ENCODE measurements around the gene STING1. TPM values are rescaled to one million over a fixed set of nuclear protein-coding genes. Genes with fewer than 3 reads are reported as not detected.

The STING1 gene
- total RNA-seq, 2 donors from 2014 or later, result 0.20 TPM; not detected in 1

DNA sequence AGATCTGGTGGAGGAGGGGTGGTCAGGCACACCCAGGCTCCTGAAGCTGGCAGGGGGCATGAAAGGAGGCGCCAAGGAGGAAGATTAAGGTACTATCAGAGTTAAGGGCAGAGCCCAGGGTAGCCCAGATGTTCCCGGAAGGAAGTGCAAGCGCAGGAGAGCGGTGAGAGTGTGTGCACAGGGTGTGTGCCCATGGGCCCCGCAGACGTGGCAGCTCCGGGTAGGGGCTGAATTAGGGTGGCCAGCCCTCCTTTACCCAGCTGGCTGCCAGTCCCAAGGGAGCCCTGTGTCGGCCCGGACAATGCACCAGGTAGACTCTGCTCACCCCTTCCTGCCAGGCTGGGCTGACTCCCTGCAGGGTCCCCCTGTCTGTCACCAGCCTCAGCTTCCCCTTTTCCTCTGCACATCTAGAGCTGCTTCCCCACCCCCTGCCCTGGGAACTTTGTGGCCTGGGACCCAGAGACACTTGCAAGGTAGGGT lies 11.7 kb downstream of the STING1 start, which contains the start of gene SMIM33:
Gene SMIM33, plus strand, starts transcription at position 184 of the 480 bp plus-strand sequence. Its CDS starts 118 bp downstream, at position 302.
- Mint-ChIP-seq H3K27ac (peak within 1 kb of the TSS; percentile 39), H3K36me3 (ENCODE audit: low read depth) (no peaks in the 10 kb centered on the region), H3K4me3 (no peak within 1 kb of the TSS), H3K4me1 (peaks cover 23% of the 10 kb centered on the region), H3K27me3 (ENCODE audit: insufficient read depth) (no peaks in the 10 kb centered on the region), H3K9me3 (no peaks in the 10 kb centered on the region)
- Histone ChIP-seq H3K9me3 (ENCODE audit: control insufficient read depth, low read length) (no peaks in the 10 kb centered on the region), H3K27ac (ENCODE audit: low read depth, low read length) (no peak within 1 kb of the TSS), H3K4me1 (ENCODE audit: control insufficient read depth, insufficient read depth, low read length) (peaks cover 7% of the 10 kb centered on the region), H3K4me3 (ENCODE audit: low read length) (no peak within 1 kb of the TSS), H3K36me3 (ENCODE audit: control insufficient read depth, insufficient read depth, low read length) (no peaks in the 10 kb centered on the region), H3K27me3 (ENCODE audit: control insufficient read depth, insufficient read depth, low read length, poor library complexity, severe bottlenecking) (no peaks in the 10 kb centered on the region), H3K9ac (ENCODE audit: extremely low read depth, low read length, poor library complexity, severe bottlenecking) (no peak within 1 kb of the TSS)
- 89 to 90% methylated on average over 7 to 9 of the region's 9 CpGs for WGBS, 2 experiments (ENCODE audit: insufficient coverage in 1 of 2, insufficient read length in 1 of 2)
- TF ChIP-seq, protein P1, sequence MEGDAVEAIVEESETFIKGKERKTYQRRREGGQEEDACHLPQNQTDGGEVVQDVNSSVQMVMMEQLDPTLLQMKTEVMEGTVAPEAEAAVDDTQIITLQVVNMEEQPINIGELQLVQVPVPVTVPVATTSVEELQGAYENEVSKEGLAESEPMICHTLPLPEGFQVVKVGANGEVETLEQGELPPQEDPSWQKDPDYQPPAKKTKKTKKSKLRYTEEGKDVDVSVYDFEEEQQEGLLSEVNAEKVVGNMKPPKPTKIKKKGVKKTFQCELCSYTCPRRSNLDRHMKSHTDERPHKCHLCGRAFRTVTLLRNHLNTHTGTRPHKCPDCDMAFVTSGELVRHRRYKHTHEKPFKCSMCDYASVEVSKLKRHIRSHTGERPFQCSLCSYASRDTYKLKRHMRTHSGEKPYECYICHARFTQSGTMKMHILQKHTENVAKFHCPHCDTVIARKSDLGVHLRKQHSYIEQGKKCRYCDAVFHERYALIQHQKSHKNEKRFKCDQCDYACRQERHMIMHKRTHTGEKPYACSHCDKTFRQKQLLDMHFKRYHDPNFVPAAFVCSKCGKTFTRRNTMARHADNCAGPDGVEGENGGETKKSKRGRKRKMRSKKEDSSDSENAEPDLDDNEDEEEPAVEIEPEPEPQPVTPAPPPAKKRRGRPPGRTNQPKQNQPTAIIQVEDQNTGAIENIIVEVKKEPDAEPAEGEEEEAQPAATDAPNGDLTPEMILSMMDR (conservative IDR thresholded peaks at IDR 0.05), result no peak
- DNase-seq, result peak; percentile 50

DNA sequence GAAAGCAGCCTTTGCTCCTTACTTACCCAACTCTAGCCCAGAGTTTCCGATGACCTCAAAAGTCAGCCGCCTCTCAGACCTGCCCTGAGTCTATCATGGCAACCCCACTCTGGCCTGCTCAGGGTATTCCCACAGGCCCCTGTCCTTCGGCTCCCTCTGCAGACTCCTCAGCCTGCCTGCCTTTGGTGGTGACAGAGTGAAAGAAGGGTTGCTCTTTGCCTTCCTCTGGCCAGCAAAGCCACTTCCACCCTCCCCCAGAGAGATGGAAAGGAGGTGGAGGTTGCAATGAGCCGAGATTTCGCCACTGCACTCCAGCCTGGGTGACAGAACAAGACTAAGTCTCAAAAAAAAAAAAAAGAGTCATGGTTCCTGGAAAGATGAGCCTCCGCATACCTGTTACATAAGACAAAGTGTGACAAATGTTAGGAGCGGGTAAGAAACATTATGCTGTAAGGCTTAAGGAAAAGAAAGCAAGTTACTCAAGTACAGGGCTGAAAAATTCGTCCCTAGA lies 14.1 kb downstream of the STING1 start:
- no peaks in the 10 kb centered on the region for H3K27me3 ChIP-seq (ENCODE audit: control insufficient read depth, insufficient read depth, low read length, poor library complexity, severe bottlenecking)
- H3K27ac ChIP-seq (ENCODE audit: low read depth, low read length), result no peak overlapping the region
- H3K9ac ChIP-seq (ENCODE audit: extremely low read depth, low read length, poor library complexity, severe bottlenecking), result no peak overlapping the region
- peaks cover 6% of the 10 kb centered on the region for H3K4me1 ChIP-seq (ENCODE audit: control insufficient read depth, insufficient read depth, low read length)
- peaks cover 19% of the 10 kb centered on the region for H3K4me1 Mint-ChIP-seq
- no peaks in the 10 kb centered on the region for H3K36me3 ChIP-seq (ENCODE audit: control insufficient read depth, insufficient read depth, low read length)
- no peak overlapping the region for H3K4me3 ChIP-seq (ENCODE audit: low read length)
- H3K9me3 ChIP-seq (ENCODE audit: control insufficient read depth, low read length), result no peaks in the 10 kb centered on the region
- peak overlapping the region; percentile 77 for H3K27ac Mint-ChIP-seq
- DNase-seq, result peak; percentile 84
- H3K36me3 Mint-ChIP-seq (ENCODE audit: low read depth), result no peaks in the 10 kb centered on the region
- TF ChIP-seq, protein P1 (conservative IDR thresholded peaks at IDR 0.05), result peak; percentile 37
- no peaks in the 10 kb centered on the region for H3K27me3 Mint-ChIP-seq (ENCODE audit: insufficient read depth)
- WGBS, 2 experiments (ENCODE audit: insufficient coverage in 1 of 2, insufficient read length in 1 of 2), result 77 to 82% methylated on average over 4 to 8 of the region's 8 CpGs
- H3K9me3 Mint-ChIP-seq, result no peaks in the 10 kb centered on the region
- no peak overlapping the region for H3K4me3 Mint-ChIP-seq

- H3K27me3 ChIP-seq (ENCODE audit: control insufficient read depth, insufficient read depth, low read length, poor library complexity, severe bottlenecking), result no peaks in the 10 kb centered on the region
- no peaks in the 10 kb centered on the region for H3K9me3 ChIP-seq (ENCODE audit: control insufficient read depth, low read length)
- peak; percentile 81 for DNase-seq
- no peak within 1 kb of the TSS for H3K27ac Mint-ChIP-seq
- H3K4me3 Mint-ChIP-seq, result no peak within 1 kb of the TSS
- H3K9me3 Mint-ChIP-seq, result no peaks in the 10 kb centered on the region
- H3K4me1 ChIP-seq (ENCODE audit: control insufficient read depth, insufficient read depth, low read length), result peaks cover 12% of the 10 kb centered on the region
- H3K9ac ChIP-seq (ENCODE audit: extremely low read depth, low read length, poor library complexity, severe bottlenecking), result no peak within 1 kb of the TSS
- TF ChIP-seq, protein P1 (conservative IDR thresholded peaks at IDR 0.05), result no peak
- peaks cover 24% of the 10 kb centered on the region for H3K4me1 Mint-ChIP-seq
- H3K4me3 ChIP-seq (ENCODE audit: low read length), result no peak within 1 kb of the TSS
- H3K27me3 Mint-ChIP-seq (ENCODE audit: insufficient read depth), result no peaks in the 10 kb centered on the region
- no peaks in the 10 kb centered on the region for H3K36me3 ChIP-seq (ENCODE audit: control insufficient read depth, insufficient read depth, low read length)
- WGBS, 2 experiments (ENCODE audit: insufficient coverage in 1 of 2, insufficient read length in 1 of 2), result 79 to 84% methylated on average over 4 to 10 of the region's 10 CpGs
- no peak within 1 kb of the TSS for H3K27ac ChIP-seq (ENCODE audit: low read depth, low read length)
- no peaks in the 10 kb centered on the region for H3K36me3 Mint-ChIP-seq (ENCODE audit: low read depth)
Measured at GRCh38 chr5:139462586-139463276, 19.8 kb downstream of the STING1 start, which contains the start of gene ECSCR. TSS of gene ECSCR (minus strand) at chr5:139462743. CDS start at chr5:139462670, 73 bp downstream.

Data from endodermal cell (in vitro differentiated cells).